BLaER1 (cell line): ENCODE measurements around the gene POU3F1.

Experiments used
- H3K27ac ChIP-seq: shearing (Covaris generic); formaldehyde crosslinking; 2 replicates; pipeline ENCODE4 v1.8.1; 2022
- H3K27me3 ChIP-seq: shearing (Covaris generic); formaldehyde crosslinking; 2 replicates; pipeline ENCODE4 v1.8.1; 2022
- H3K36me3 ChIP-seq: shearing (Covaris generic); formaldehyde crosslinking; 2 replicates; pipeline ENCODE4 v1.8.1; 2022
- H3K4me1 ChIP-seq: shearing (Covaris generic); formaldehyde crosslinking; 2 replicates; pipeline ENCODE4 v1.8.1; 2022
- H3K4me2 ChIP-seq: shearing (Covaris generic); formaldehyde crosslinking; 2 replicates; pipeline ENCODE4 v1.8.1; 2022
- H3K4me3 ChIP-seq: shearing (Covaris generic); formaldehyde crosslinking; 2 replicates; pipeline ENCODE4 v1.8.1; 2022
- H3K9ac ChIP-seq: shearing (Covaris generic); formaldehyde crosslinking; 2 replicates; pipeline ENCODE4 v1.8.1; 2022
- H3K9me3 ChIP-seq: shearing (Covaris generic); formaldehyde crosslinking; 2 replicates; pipeline ENCODE4 v1.8.1; 2022
- H4K20me1 ChIP-seq: shearing (Covaris generic); formaldehyde crosslinking; 2 replicates; pipeline ENCODE4 v1.8.1; 2022
- Cebpa-rat ChIP-seq: shearing (Covaris generic); IDR thresholded peaks from 2 replicates; pipeline ENCODE4 v1.8.1; 2022

POU3F1 gene

GRCh38 chr1:37999430-38000232, 47.0 kb downstream of the POU3F1 start:
- Histone ChIP-seq H3K4me2 (peak overlapping the region; percentile 85), H3K36me3 (peaks cover 43% of the 10 kb centered on the region), H3K27me3 (no peaks in the 10 kb centered on the region), H3K9ac (peak overlapping the region; percentile 52), H4K20me1 (no peaks in the 10 kb centered on the region), H3K27ac (peak overlapping the region; percentile 81), H3K4me1 (peaks cover 57% of the 10 kb centered on the region), H3K9me3 (no peaks in the 10 kb centered on the region), H3K4me3 (peak overlapping the region; percentile 6; the same call in 1 of the 2 replicates)
- no peak for TF ChIP-seq Cebpa-rat

- Histone ChIP-seq H3K9me3 (no peaks in the 10 kb centered on the region), H3K4me3 (no peak overlapping the region), H3K27me3 (no peaks in the 10 kb centered on the region), H3K27ac (peak overlapping the region; percentile 81), H4K20me1 (no peaks in the 10 kb centered on the region), H3K36me3 (peaks cover 43% of the 10 kb centered on the region), H3K4me1 (peaks cover 50% of the 10 kb centered on the region), H3K9ac (peak overlapping the region; percentile 52), H3K4me2 (peak overlapping the region; percentile 85)
- no peak for TF ChIP-seq Cebpa-rat
Observed at GRCh38 chr1:37998913-37999429, 47.6 kb downstream of the POU3F1 start.

GRCh38 chr1:37998089-37998808, 48.3 kb downstream of the POU3F1 start:
- Histone ChIP-seq H3K27ac (no peak overlapping the region), H3K9ac (no peak overlapping the region), H3K36me3 (peaks cover 43% of the 10 kb centered on the region), H3K4me3 (no peak overlapping the region), H4K20me1 (no peaks in the 10 kb centered on the region), H3K27me3 (no peaks in the 10 kb centered on the region), H3K4me2 (no peak overlapping the region), H3K4me1 (peaks cover 43% of the 10 kb centered on the region), H3K9me3 (no peaks in the 10 kb centered on the region)
- no peak for TF ChIP-seq Cebpa-rat

- H3K4me2 ChIP-seq: no peak overlapping the region
- no peak overlapping the region for H3K9ac ChIP-seq
- H3K9me3 ChIP-seq: no peaks in the 10 kb centered on the region
- H4K20me1 ChIP-seq: no peaks in the 10 kb centered on the region
- peaks cover 43% of the 10 kb centered on the region for H3K36me3 ChIP-seq
- H3K4me1 ChIP-seq: peaks cover 36% of the 10 kb centered on the region
- H3K4me3 ChIP-seq: no peak overlapping the region
- TF ChIP-seq Cebpa-rat: no peak
- H3K27ac ChIP-seq: no peak overlapping the region
- H3K27me3 ChIP-seq: no peaks in the 10 kb centered on the region
Observed at GRCh38 chr1:37997256-37998088, 49.1 kb downstream of the POU3F1 start.

- peaks cover 43% of the 10 kb centered on the region for H3K36me3 ChIP-seq
- H3K4me1 ChIP-seq: peaks cover 20% of the 10 kb centered on the region
- no peaks in the 10 kb centered on the region for H4K20me1 ChIP-seq
- no peak overlapping the region for H3K4me3 ChIP-seq
- H3K9me3 ChIP-seq: no peaks in the 10 kb centered on the region
- no peaks in the 10 kb centered on the region for H3K27me3 ChIP-seq
- no peak overlapping the region for H3K9ac ChIP-seq
- H3K27ac ChIP-seq: no peak overlapping the region
- H3K4me2 ChIP-seq: no peak overlapping the region
- TF ChIP-seq Cebpa-rat: no peak
Observed at GRCh38 chr1:37995751-37996345, 50.7 kb downstream of the POU3F1 start.

GRCh38 chr1:37994886-37995566, 51.6 kb downstream of the POU3F1 start:
- no peak overlapping the region for H3K27ac ChIP-seq
- H3K36me3 ChIP-seq: peaks cover 43% of the 10 kb centered on the region
- peaks cover 16% of the 10 kb centered on the region for H3K4me1 ChIP-seq
- no peak overlapping the region for H3K4me2 ChIP-seq
- H3K27me3 ChIP-seq: no peaks in the 10 kb centered on the region
- H3K9ac ChIP-seq: no peak overlapping the region
- H4K20me1 ChIP-seq: no peaks in the 10 kb centered on the region
- no peak for TF ChIP-seq Cebpa-rat
- no peaks in the 10 kb centered on the region for H3K9me3 ChIP-seq
- H3K4me3 ChIP-seq: no peak overlapping the region
